Neural cell (in vitro differentiated cells): Measurements from ENCODE around the gene RUVBL1. TPM values are rescaled to one million over a fixed set of nuclear protein-coding genes. Genes with fewer than 3 reads are reported as not detected.

Source experiments
- H2AFZ ChIP-seq: fragments of 200-600, 300-800 bp; sonication (generic), shearing (Covaris generic); 2 replicates; pipeline ENCODE4 v1.6.0; 2014; ENCODE audit warnings: low read depth, mild to moderate bottlenecking, antibody characterized with exemption, low read length, moderate library complexity
- H3F3A ChIP-seq: fragments of 200-600 bp; shearing (Covaris generic); 2 replicates; pipeline ENCODE4 v1.6.1; 2016; ENCODE audit warnings: mild to moderate bottlenecking, moderate library complexity, mixed read lengths, antibody characterized with exemption, low read length; ENCODE audit not compliant: insufficient read depth, poor library complexity, severe bottlenecking
- H3K27ac ChIP-seq: fragments of 200-600, 300-800 bp; sonication (generic), shearing (Covaris generic); 2 replicates; pipeline ENCODE4 v1.5.1; 2014; ENCODE audit warnings: mild to moderate bottlenecking, low read length, moderate library complexity
- H3K27me3 ChIP-seq: fragments of 300-800, 200-600 bp; sonication (generic), shearing (Covaris generic); 2 replicates; pipeline ENCODE4 v1.6.0; 2014; ENCODE audit warnings: mild to moderate bottlenecking, low read depth, low read length, moderate library complexity; ENCODE audit not compliant: insufficient read depth
- H3K36me3 ChIP-seq: fragments of 300-800, 200-600 bp; sonication (generic), shearing (Covaris generic); 2 replicates; pipeline ENCODE4 v1.5.1; 2014; ENCODE audit warnings: mild to moderate bottlenecking, antibody characterized with exemption, low read length, moderate library complexity; ENCODE audit not compliant: insufficient read depth
- H3K4me2 ChIP-seq: fragments of 300-800, 200-600 bp; sonication (generic), shearing (Covaris generic); 2 replicates; pipeline ENCODE4 v1.6.0; 2014; ENCODE audit warnings: mild to moderate bottlenecking, low read length
- H3K4me3 ChIP-seq: fragments of 300-800, 200-600 bp; sonication (generic), shearing (Covaris generic); 2 replicates; pipeline ENCODE4 v1.5.1; 2014; ENCODE audit warnings: mild to moderate bottlenecking, low read length, moderate library complexity
- H3K79me2 ChIP-seq: fragments of 200-600 bp; shearing (Covaris generic); replicated peaks from 2 replicates; pipeline ENCODE4 v1.6.0; 2014; ENCODE audit warnings: mild to moderate bottlenecking, low read length, moderate library complexity; ENCODE audit not compliant: insufficient read depth
- H3K9ac ChIP-seq: fragments of 300-800, 200-600 bp; sonication (generic), shearing (Covaris generic); 2 replicates; pipeline ENCODE4 v1.6.1; 2016; ENCODE audit warnings: mild to moderate bottlenecking, low read length, mixed read lengths
- H3K9me2 ChIP-seq: fragments of 200-600 bp; shearing (Covaris generic); 2 replicates; pipeline ENCODE4 v1.6.1; 2016; ENCODE audit warnings: mild to moderate bottlenecking, low read length, mixed read lengths; ENCODE audit not compliant: insufficient read depth
- H3K9me3 ChIP-seq: fragments of 200-600, 300-800 bp; sonication (generic), shearing (Covaris generic); 2 replicates; pipeline ENCODE4 v1.6.1; 2016; ENCODE audit warnings: mild to moderate bottlenecking, mixed run types, low read length, moderate library complexity, mixed read lengths
- H4K20me1 ChIP-seq: fragments of 200-600 bp; shearing (Covaris generic); 2 replicates; pipeline ENCODE4 v1.6.1; 2016; ENCODE audit warnings: mild to moderate bottlenecking, mixed run types; ENCODE audit not compliant: insufficient read depth
- EP300 ChIP-seq: fragments of 450-650 bp; conservative IDR thresholded peaks from 2 replicates; pipeline ENCODE4 v1.6.1; 2014; ENCODE audit warnings: antibody characterized with exemption, mild to moderate bottlenecking, moderate library complexity; ENCODE audit not compliant: poor library complexity, severe bottlenecking
- EZH2 ChIP-seq: fragments of 200-600, 300-800 bp; shearing (Covaris generic), sonication (generic); IDR thresholded peaks from 2 replicates; pipeline ENCODE4 v1.6.1; 2014; ENCODE audit warnings: antibody characterized with exemption, low read length, borderline replicate concordance, mild to moderate bottlenecking; ENCODE audit not compliant: insufficient read depth, poor library complexity, severe bottlenecking
- MXI1 ChIP-seq: fragments of 450-650 bp; conservative IDR thresholded peaks from 2 replicates; pipeline ENCODE4 v1.6.1; 2014; ENCODE audit warnings: antibody characterized with exemption, mild to moderate bottlenecking; ENCODE audit not compliant: poor library complexity, severe bottlenecking
- POLR2AphosphoS5 ChIP-seq: IDR thresholded peaks from 2 replicates; pipeline ENCODE4 v1.6.1; 2012
- RAD21 ChIP-seq: fragments of 450-650 bp; conservative IDR thresholded peaks from 2 replicates; pipeline ENCODE4 v1.6.1; 2014; ENCODE audit warnings: antibody characterized with exemption, mild to moderate bottlenecking, moderate library complexity
- REST ChIP-seq: IDR thresholded peaks from 2 replicates; pipeline ENCODE4 v1.6.1; 2012; ENCODE audit warnings: borderline replicate concordance
- SMC3 ChIP-seq: fragments of 450-650 bp; conservative IDR thresholded peaks from 2 replicates; pipeline ENCODE4 v1.6.1; 2014; ENCODE audit warnings: antibody characterized with exemption, mild to moderate bottlenecking, moderate library complexity; ENCODE audit not compliant: poor library complexity
- TAF1 ChIP-seq: IDR thresholded peaks from 2 replicates; pipeline ENCODE4 v1.6.1; 2012; ENCODE audit warnings: low read depth
- polyA plus RNA-seq: library from polyadenylated mRNA; depleted of rRNA; stranded (reverse); fragments of >200 nt; gene quantifications from 2 replicates; pipeline ENCODE4 v1.2.3, GENCODE V29; 2014
- TF ChIP-seq, protein P1 (sequence below): fragments of 450-650 bp; IDR thresholded peaks from 2 replicates; pipeline ENCODE4 v1.5.1; 2014; ENCODE audit warnings: antibody characterized with exemption, mild to moderate bottlenecking, moderate library complexity; ENCODE audit not compliant: poor library complexity, severe bottlenecking

Gene RUVBL1
- polyA plus RNA-seq, 1 donor from 2014 or later, result 83.3 TPM

- no peak overlapping the region for H3K9ac ChIP-seq
- H4K20me1 ChIP-seq, result no peaks in the 10 kb centered on the region
- no peak overlapping the region for H3K4me2 ChIP-seq
- H3F3A ChIP-seq, result no peaks in the 10 kb centered on the region
- no peaks in the 10 kb centered on the region for H3K79me2 ChIP-seq
- no peak overlapping the region for H3K4me3 ChIP-seq
- H3K9me3 ChIP-seq, result no peaks in the 10 kb centered on the region
- H2AFZ ChIP-seq, result no peak overlapping the region
- H3K27ac ChIP-seq, result no peak overlapping the region
- TF ChIP-seq EZH2, result no peak
- no peak for TF ChIP-seq REST
- H3K9me2 ChIP-seq, result no peaks in the 10 kb centered on the region
- peaks cover 11% of the 10 kb centered on the region for H3K36me3 ChIP-seq
- H3K27me3 ChIP-seq, result no peaks in the 10 kb centered on the region
Measured at GRCh38 chr3:128067489-128067888, 56.1 kb downstream of the RUVBL1 start.

DNA sequence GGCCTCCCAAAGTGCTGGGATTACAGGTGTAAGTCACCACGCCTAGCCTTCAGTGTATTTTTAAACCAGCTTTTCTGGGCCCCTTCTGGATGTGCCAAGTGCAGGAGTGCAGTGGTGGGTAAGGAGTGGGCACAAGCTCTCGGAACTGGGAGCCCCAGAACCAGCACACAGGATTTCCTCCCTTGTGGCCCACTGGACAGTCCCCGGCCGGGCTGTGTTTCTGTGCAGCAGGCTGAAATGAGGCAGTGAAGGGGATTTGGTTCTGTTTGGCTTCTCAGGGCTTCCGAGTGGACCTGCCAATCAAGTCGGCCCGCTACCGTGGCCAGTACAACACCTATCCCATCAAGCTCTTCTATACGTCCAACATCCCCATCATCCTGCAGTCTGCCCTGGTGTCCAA, 56.9 kb downstream of the RUVBL1 start:
- Histone ChIP-seq H3K27ac (no peak overlapping the region), H3K9ac (no peak overlapping the region), H3K9me2 (no peaks in the 10 kb centered on the region), H3K79me2 (no peaks in the 10 kb centered on the region), H3K4me3 (no peak overlapping the region), H4K20me1 (no peaks in the 10 kb centered on the region), H3K4me2 (no peak overlapping the region), H3K36me3 (peaks cover 11% of the 10 kb centered on the region), H3F3A (no peaks in the 10 kb centered on the region), H3K27me3 (no peaks in the 10 kb centered on the region), H2AFZ (no peak overlapping the region), H3K9me3 (no peaks in the 10 kb centered on the region)
- TF ChIP-seq TAF1, result no peak
- TF ChIP-seq MXI1, result no peak
- no peak for TF ChIP-seq SMC3
- no peak for TF ChIP-seq EZH2
- TF ChIP-seq POLR2AphosphoS5, result no peak
- no peak for TF ChIP-seq REST
- TF ChIP-seq, protein P1, sequence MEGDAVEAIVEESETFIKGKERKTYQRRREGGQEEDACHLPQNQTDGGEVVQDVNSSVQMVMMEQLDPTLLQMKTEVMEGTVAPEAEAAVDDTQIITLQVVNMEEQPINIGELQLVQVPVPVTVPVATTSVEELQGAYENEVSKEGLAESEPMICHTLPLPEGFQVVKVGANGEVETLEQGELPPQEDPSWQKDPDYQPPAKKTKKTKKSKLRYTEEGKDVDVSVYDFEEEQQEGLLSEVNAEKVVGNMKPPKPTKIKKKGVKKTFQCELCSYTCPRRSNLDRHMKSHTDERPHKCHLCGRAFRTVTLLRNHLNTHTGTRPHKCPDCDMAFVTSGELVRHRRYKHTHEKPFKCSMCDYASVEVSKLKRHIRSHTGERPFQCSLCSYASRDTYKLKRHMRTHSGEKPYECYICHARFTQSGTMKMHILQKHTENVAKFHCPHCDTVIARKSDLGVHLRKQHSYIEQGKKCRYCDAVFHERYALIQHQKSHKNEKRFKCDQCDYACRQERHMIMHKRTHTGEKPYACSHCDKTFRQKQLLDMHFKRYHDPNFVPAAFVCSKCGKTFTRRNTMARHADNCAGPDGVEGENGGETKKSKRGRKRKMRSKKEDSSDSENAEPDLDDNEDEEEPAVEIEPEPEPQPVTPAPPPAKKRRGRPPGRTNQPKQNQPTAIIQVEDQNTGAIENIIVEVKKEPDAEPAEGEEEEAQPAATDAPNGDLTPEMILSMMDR, result no peak
- TF ChIP-seq EP300, result no peak
- no peak for TF ChIP-seq RAD21
